SK-N-SH (cell line): ENCODE results near the gene PDGFB. TPM values are rescaled to one million over a fixed set of nuclear protein-coding genes. Genes with fewer than 3 reads are reported as not detected.

Source experiments
- CTCF ChIA-PET: fragments of 300-600, 350-600 bp; formaldehyde crosslinking; extraction: SDS; loops from one replicate; lab custom pipeline; 2021; lab: Yijun Ruan, JAX
- POLR2A ChIA-PET: fragments of 350-600 bp; sonication (Branson Sonifier 250); formaldehyde crosslinking; extraction: SDS; loops from one replicate; lab custom pipeline; 2020; ENCODE audit warnings: antibody characterized with exemption, inconsistent platforms; lab: Yijun Ruan, JAX
- DNase-seq: peaks from one replicate; pipeline ENCODE4 v3.0.0; 2012
- H2AFZ ChIP-seq: fragments of 200-600 bp; sonication (generic); 2 replicates; pipeline ENCODE4 v1.8.1; 2016; ENCODE audit warnings: antibody characterized with exemption, mild to moderate bottlenecking, low read depth
- H3F3A ChIP-seq: fragments of 200-600 bp; sonication (generic); replicated peaks from 2 replicates; pipeline ENCODE3; 2016; ENCODE audit warnings: antibody characterized with exemption, mild to moderate bottlenecking; ENCODE audit not compliant: insufficient read depth
- H3K27ac ChIP-seq, 2 experiments: fragments of 200-500 bp in 1 of 2; fragments of 200-600 bp in 1 of 2; sonication (Bioruptor generic) in 1 of 2; sonication (generic), shearing (Covaris generic) in 1 of 2; 2 replicates each; pipeline versions ENCODE4 v1.5.1 to v1.6.1; 2014 to 2016; ENCODE audit warnings: low read depth in 2 of 2, inconsistent platforms in 1 of 2, low read length in 1 of 2, mild to moderate bottlenecking in 1 of 2, mixed read lengths in 1 of 2
- H3K27me3 ChIP-seq: fragments of 200-600 bp; sonication (generic), shearing (Covaris generic); 2 replicates; pipeline ENCODE4 v1.6.1; 2016; ENCODE audit warnings: mixed run types; ENCODE audit not compliant: insufficient read depth
- H3K36me3 ChIP-seq, 2 experiments: fragments of 200-500 bp in 1 of 2; fragments of 200-600 bp in 1 of 2; sonication (Bioruptor generic) in 1 of 2; sonication (generic) in 1 of 2; replicated peaks in 1 of 2; 2 replicates each; pipeline versions ENCODE3 to v1.5.1; 2014 to 2016; ENCODE audit warnings: low read length in 1 of 2, mild to moderate bottlenecking in 1 of 2; ENCODE audit not compliant: insufficient read depth in 2 of 2, control insufficient read depth in 1 of 2
- H3K4me1 ChIP-seq, 2 experiments: fragments of 200-500 bp in 1 of 2; fragments of 200-600 bp in 1 of 2; sonication (Bioruptor generic) in 1 of 2; sonication (generic), shearing (Covaris generic) in 1 of 2; 2 replicates each; pipeline versions ENCODE4 v1.5.1 to v1.6.1; 2014 to 2016; ENCODE audit warnings: low read depth in 1 of 2, low read length in 1 of 2, mixed run types in 1 of 2; ENCODE audit not compliant: insufficient read depth in 2 of 2, control insufficient read depth in 1 of 2
- H3K4me2 ChIP-seq: fragments of 200-600 bp; sonication (generic), shearing (Covaris generic); 2 replicates; pipeline ENCODE4 v1.6.1; 2017; ENCODE audit warnings: mixed run types
- H3K4me3 ChIP-seq, 2 experiments: fragments of 200-500 bp in 1 of 2; fragments of 200-600 bp in 1 of 2; sonication (Bioruptor generic) in 1 of 2; sonication (generic), shearing (Covaris generic) in 1 of 2; 2 replicates each; pipeline versions ENCODE4 v1.5.1 to v1.8.1; 2014 to 2016; ENCODE audit warnings: low read depth in 2 of 2, inconsistent platforms in 1 of 2, low read length in 1 of 2, mild to moderate bottlenecking in 1 of 2, mixed read lengths in 1 of 2, moderate library complexity in 1 of 2
- H3K79me2 ChIP-seq: fragments of 200-600 bp; sonication (generic); 2 replicates; pipeline ENCODE4 v1.8.1; 2017; ENCODE audit warnings: mild to moderate bottlenecking; ENCODE audit not compliant: insufficient read depth
- H3K9ac ChIP-seq: fragments of 200-600 bp; sonication (generic); 2 replicates; pipeline ENCODE4 v1.6.1; 2017; ENCODE audit warnings: mixed run types
- H3K9me2 ChIP-seq: fragments of 200-600 bp; sonication (generic); 2 replicates; pipeline ENCODE4 v1.6.1; 2017; ENCODE audit warnings: mixed run types
- H3K9me3 ChIP-seq: fragments of 200-600 bp; sonication (generic); 2 replicates; pipeline ENCODE4 v1.6.1; 2017; ENCODE audit warnings: mixed run types, mild to moderate bottlenecking, moderate library complexity
- H4K20me1 ChIP-seq: fragments of 200-600 bp; sonication (generic); 2 replicates; pipeline ENCODE4 v1.6.1; 2017; ENCODE audit warnings: mild to moderate bottlenecking, mixed run types; ENCODE audit not compliant: insufficient read depth
- CHD2 ChIP-seq: fragments of 150-350 bp; IDR thresholded peaks from 2 replicates; pipeline ENCODE4 v1.6.1; 2018; ENCODE audit warnings: low read length; ENCODE audit not compliant: partially characterized antibody
- ELF1 ChIP-seq: IDR thresholded peaks from 2 replicates; pipeline ENCODE4 v1.4.0; 2012
- GATA2 ChIP-seq: sonication (generic); formaldehyde crosslinking; IDR thresholded peaks from 2 replicates; pipeline ENCODE4 v1.5.0; 2020; ENCODE audit warnings: mild to moderate bottlenecking, missing genetic modification reagents
- NFIC ChIP-seq: IDR thresholded peaks from 2 replicates; pipeline ENCODE4 v1.4.0; 2012; ENCODE audit warnings: borderline replicate concordance
- RCOR1 ChIP-seq: fragments of 150-350 bp; IDR thresholded peaks from 2 replicates; pipeline ENCODE4 v1.6.1; 2017; ENCODE audit warnings: antibody characterized with exemption, low read length
- RFX5 ChIP-seq: IDR thresholded peaks from 2 replicates; pipeline ENCODE4 v1.6.1; 2012; ENCODE audit warnings: mild to moderate bottlenecking, improper control_type of control experiment, low read length
- RXRA ChIP-seq: IDR thresholded peaks from 2 replicates; pipeline ENCODE4 v1.4.0; 2012; ENCODE audit warnings: low read depth, mild to moderate bottlenecking, borderline replicate concordance
- SIN3A ChIP-seq: IDR thresholded peaks from 2 replicates; pipeline ENCODE4 v1.6.1; 2012; ENCODE audit warnings: low read depth, mild to moderate bottlenecking, low read length, moderate library complexity, borderline replicate concordance
- SMC3 ChIP-seq: IDR thresholded peaks from 2 replicates; pipeline ENCODE4 v1.6.1; 2012; ENCODE audit warnings: low read depth, low read length, improper control_type of control experiment
- TAF1 ChIP-seq: IDR thresholded peaks from 2 replicates; pipeline ENCODE4 v1.6.1; 2012; ENCODE audit warnings: low read depth, mild to moderate bottlenecking, low read length, moderate library complexity, borderline replicate concordance
- TCF12 ChIP-seq: IDR thresholded peaks from 2 replicates; pipeline ENCODE4 v1.4.0; 2012
- TEAD4 ChIP-seq: IDR thresholded peaks from 2 replicates; pipeline ENCODE4 v1.4.0; 2012; ENCODE audit warnings: mild to moderate bottlenecking, borderline replicate concordance; ENCODE audit not compliant: insufficient read depth
- WGBS: methylation state at CpG from one replicate; pipeline ENCODE4 v1.1.6; 2017; ENCODE audit warnings: low lambda C conversion rate; 5-methylcytosine and 5-hydroxymethylcytosine counted together
- polyA plus RNA-seq, 3 experiments: library from polyadenylated mRNA; depleted of rRNA; stranded (reverse); fragments of >200 nt; gene quantifications; 2 replicates each; pipeline ENCODE4 v1.2.3, GENCODE V29; 2012
- TF ChIP-seq, protein P1 (sequence below): IDR thresholded peaks from 2 replicates; pipeline ENCODE4 v1.4.0; 2012; ENCODE audit warnings: low read depth
- TF ChIP-seq, protein P2 (sequence below): fragments of 150-350 bp; IDR thresholded peaks from 2 replicates; pipeline ENCODE4 v1.6.1; 2017; ENCODE audit warnings: antibody characterized with exemption, low read length, low read depth, borderline replicate concordance
- TF ChIP-seq, protein P3 (sequence below): IDR thresholded peaks from 2 replicates; pipeline ENCODE4 v1.6.1; 2012; ENCODE audit warnings: mild to moderate bottlenecking, low read depth, low read length, moderate library complexity

PDGFB gene
- polyA plus RNA-seq, 1 of the 3 experiments (the other 2 are of a cell fraction), result 0.44 TPM

DNA sequence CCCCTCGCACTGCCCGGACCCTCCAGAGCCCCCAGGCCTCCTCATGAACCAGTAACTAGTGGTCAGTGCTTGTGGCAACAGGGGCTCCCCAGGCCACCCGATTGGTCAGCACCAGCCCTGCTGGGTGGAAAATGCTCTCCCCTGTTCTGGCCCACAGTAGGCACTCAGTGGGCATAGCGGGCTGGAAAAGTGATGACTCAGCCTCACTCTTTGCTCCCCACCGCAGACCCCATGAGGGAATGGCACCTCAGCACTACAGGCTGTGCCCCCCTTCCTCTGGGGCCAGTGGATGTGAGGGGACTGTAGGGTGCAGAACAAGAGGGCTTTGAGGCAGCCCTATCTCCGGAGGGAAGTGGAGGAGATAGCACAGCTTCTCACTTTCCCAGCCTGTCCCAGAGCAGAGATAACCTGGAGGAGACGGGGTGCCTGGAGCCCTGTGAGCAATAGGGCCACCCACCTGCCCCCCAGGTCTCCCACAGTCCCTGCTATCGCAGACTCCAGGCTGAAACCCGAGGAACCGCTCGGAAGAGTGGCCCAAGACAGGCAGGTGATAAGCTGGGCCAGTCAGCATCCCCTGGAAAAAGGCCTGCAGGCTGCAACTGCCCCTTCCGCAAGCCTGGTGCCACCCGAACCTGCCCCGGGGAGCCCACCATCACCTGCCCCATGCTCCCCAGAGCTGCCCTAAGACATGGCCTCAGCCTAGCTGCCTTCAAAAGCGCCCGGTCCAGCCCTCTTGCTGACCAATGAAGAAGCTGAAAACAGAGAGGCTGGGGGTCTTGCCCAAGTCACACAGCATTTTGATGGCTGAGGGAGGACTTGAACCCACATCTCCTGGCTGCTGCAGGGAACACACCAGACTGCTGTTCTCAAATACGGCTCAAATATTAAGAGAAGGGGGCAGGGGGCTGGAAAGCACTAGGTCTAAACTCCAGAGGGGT is 29.4 kb upstream of the PDGFB start:
- no peaks in the 10 kb centered on the region for H4K20me1 ChIP-seq
- no peaks in the 10 kb centered on the region for H3K9me2 ChIP-seq
- no peak for TF ChIP-seq SIN3A
- TF ChIP-seq GATA2 (CRISPR knock-in tag), result no peak
- no peak for TF ChIP-seq TAF1
- TF ChIP-seq SMC3, result no peak
- TF ChIP-seq, protein P1, sequence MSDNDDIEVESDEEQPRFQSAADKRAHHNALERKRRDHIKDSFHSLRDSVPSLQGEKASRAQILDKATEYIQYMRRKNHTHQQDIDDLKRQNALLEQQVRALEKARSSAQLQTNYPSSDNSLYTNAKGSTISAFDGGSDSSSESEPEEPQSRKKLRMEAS, result no peak
- TF ChIP-seq RFX5, result no peak
- H3K79me2 ChIP-seq, result no peaks in the 10 kb centered on the region
- no peak overlapping the region for H3K9ac ChIP-seq
- H3K4me1 ChIP-seq, result no peaks in the 10 kb centered on the region; a peak in 1 of 4 replicates
- no peak overlapping the region for H3K4me3 ChIP-seq
- H3F3A ChIP-seq, result no peaks in the 10 kb centered on the region
- H3K27ac ChIP-seq, result no peak overlapping the region
- no peaks in the 10 kb centered on the region for H3K36me3 ChIP-seq
- ChIA-PET CTCF (no interaction called here), POLR2A (no interaction called here)
- no peak for DNase-seq
- no peak overlapping the region for H2AFZ ChIP-seq
- no peaks in the 10 kb centered on the region for H3K9me3 ChIP-seq
- H3K4me2 ChIP-seq, result no peak overlapping the region
- WGBS, result 58% methylated on average over 6 of the region's 17 CpGs
- no peaks in the 10 kb centered on the region for H3K27me3 ChIP-seq

DNA sequence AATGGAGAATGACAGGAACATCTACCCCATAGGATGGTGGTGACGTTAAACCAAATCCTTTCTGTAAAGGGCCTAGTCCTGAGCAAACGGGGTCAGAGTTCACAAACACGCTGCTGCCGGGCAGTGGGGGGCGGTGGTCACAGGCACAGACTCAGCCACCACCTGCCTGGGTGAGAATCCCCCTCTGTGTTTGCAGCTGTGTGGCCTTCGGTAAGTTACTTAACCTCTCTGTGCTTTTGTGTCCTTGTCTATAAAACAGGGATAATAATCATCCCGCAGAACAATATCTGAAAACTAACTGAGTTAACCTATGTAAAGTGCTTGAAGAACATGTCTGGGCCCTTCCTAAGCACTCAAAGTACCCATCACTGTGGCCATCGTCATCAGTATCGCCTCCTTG is 26.0 kb upstream of the PDGFB start:
- Histone ChIP-seq H3K4me2 (no peak overlapping the region), H3K36me3 (no peaks in the 10 kb centered on the region)
- CTCF ChIA-PET, result no interaction called here

More for the DNA sequence above, 26.0 kb upstream of the PDGFB start:
- H3K79me2 ChIP-seq, result no peaks in the 10 kb centered on the region
- POLR2A ChIA-PET, result no interaction called here
- no peaks in the 10 kb centered on the region for H4K20me1 ChIP-seq
- H3K27me3 ChIP-seq, result no peaks in the 10 kb centered on the region
- no peak overlapping the region for H3K9ac ChIP-seq
- H3K4me1 ChIP-seq, result no peaks in the 10 kb centered on the region
- no peaks in the 10 kb centered on the region for H3K9me2 ChIP-seq
- no peak overlapping the region for H3K27ac ChIP-seq
- WGBS, result 100% methylated on average over 2 of the region's 9 CpGs
- no peak overlapping the region for H2AFZ ChIP-seq
- no peaks in the 10 kb centered on the region for H3F3A ChIP-seq
- TF ChIP-seq GATA2 (CRISPR knock-in tag) (no peak), RXRA (no peak), NFIC (no peak), ELF1 (no peak), SIN3A (no peak), TEAD4 (no peak), RCOR1 (no peak), SMC3 (no peak), TAF1 (no peak), CHD2 (no peak), TCF12 (no peak)
- TF ChIP-seq, protein P2, sequence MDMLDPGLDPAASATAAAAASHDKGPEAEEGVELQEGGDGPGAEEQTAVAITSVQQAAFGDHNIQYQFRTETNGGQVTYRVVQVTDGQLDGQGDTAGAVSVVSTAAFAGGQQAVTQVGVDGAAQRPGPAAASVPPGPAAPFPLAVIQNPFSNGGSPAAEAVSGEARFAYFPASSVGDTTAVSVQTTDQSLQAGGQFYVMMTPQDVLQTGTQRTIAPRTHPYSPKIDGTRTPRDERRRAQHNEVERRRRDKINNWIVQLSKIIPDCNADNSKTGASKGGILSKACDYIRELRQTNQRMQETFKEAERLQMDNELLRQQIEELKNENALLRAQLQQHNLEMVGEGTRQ, result no peak
- TF ChIP-seq, protein P1, result no peak
- TF ChIP-seq, protein P3, sequence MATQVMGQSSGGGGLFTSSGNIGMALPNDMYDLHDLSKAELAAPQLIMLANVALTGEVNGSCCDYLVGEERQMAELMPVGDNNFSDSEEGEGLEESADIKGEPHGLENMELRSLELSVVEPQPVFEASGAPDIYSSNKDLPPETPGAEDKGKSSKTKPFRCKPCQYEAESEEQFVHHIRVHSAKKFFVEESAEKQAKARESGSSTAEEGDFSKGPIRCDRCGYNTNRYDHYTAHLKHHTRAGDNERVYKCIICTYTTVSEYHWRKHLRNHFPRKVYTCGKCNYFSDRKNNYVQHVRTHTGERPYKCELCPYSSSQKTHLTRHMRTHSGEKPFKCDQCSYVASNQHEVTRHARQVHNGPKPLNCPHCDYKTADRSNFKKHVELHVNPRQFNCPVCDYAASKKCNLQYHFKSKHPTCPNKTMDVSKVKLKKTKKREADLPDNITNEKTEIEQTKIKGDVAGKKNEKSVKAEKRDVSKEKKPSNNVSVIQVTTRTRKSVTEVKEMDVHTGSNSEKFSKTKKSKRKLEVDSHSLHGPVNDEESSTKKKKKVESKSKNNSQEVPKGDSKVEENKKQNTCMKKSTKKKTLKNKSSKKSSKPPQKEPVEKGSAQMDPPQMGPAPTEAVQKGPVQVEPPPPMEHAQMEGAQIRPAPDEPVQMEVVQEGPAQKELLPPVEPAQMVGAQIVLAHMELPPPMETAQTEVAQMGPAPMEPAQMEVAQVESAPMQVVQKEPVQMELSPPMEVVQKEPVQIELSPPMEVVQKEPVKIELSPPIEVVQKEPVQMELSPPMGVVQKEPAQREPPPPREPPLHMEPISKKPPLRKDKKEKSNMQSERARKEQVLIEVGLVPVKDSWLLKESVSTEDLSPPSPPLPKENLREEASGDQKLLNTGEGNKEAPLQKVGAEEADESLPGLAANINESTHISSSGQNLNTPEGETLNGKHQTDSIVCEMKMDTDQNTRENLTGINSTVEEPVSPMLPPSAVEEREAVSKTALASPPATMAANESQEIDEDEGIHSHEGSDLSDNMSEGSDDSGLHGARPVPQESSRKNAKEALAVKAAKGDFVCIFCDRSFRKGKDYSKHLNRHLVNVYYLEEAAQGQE, result no peak
- TF ChIP-seq, all 33 proteins: peak for 0
- no peak overlapping the region for H3K4me3 ChIP-seq
- DNase-seq, result no peak
- no peaks in the 10 kb centered on the region for H3K9me3 ChIP-seq
